Small intestine (tissue), 7 donors: ENCODE results near the gene OBSCN. TPM values are rescaled to one million over a fixed set of nuclear protein-coding genes. Genes with fewer than 3 reads are reported as not detected.

ENCODE experiments used
- DNase-seq, 2 donors: peaks; one replicate each; pipeline versions ENCODE4 v3.0.0 to v3.0.0-alpha.2; 2013
- FAIRE-seq: peaks from 2 replicates; lab custom pipeline; 2012; peaks lifted over from hg19 to GRCh38; lab: Jason Lieb, UNC
- H3K27ac ChIP-seq, 3 donors: one replicate each; pipeline ENCODE4 v1.5.1; 2013; ENCODE audit warnings: low read length in 2 of 3, mild to moderate bottlenecking in 2 of 3, control low read depth in 1 of 3, inconsistent platforms in 1 of 3, low read depth in 1 of 3, moderate library complexity in 1 of 3
- H3K27me3 ChIP-seq, 3 donors: one replicate each; pipeline ENCODE4 v1.6.1; 2013; ENCODE audit warnings: low read length in 3 of 3, inconsistent platforms in 1 of 3; ENCODE audit not compliant: control insufficient read depth in 3 of 3, insufficient read depth in 3 of 3
- H3K36me3 ChIP-seq, 3 donors: one replicate each; pipeline ENCODE4 v1.6.1; 2013; ENCODE audit warnings: low read length in 3 of 3, inconsistent platforms in 1 of 3, low read depth in 1 of 3, mild to moderate bottlenecking in 1 of 3, moderate library complexity in 1 of 3; ENCODE audit not compliant: control insufficient read depth in 3 of 3, insufficient read depth in 2 of 3
- H3K4me1 ChIP-seq, 3 donors: one replicate each; pipeline ENCODE4 v1.6.1; 2013; ENCODE audit warnings: low read length in 2 of 3, inconsistent platforms in 1 of 3, low read depth in 1 of 3, mild to moderate bottlenecking in 1 of 3, moderate library complexity in 1 of 3; ENCODE audit not compliant: control insufficient read depth in 3 of 3, insufficient read depth in 2 of 3
- H3K4me3 ChIP-seq, 3 donors: one replicate each; pipeline ENCODE4 v1.5.1; 2013; ENCODE audit warnings: low read length in 3 of 3, control low read depth in 1 of 3, inconsistent platforms in 1 of 3, low read depth in 1 of 3, mild to moderate bottlenecking in 1 of 3, moderate library complexity in 1 of 3
- H3K9me3 ChIP-seq, 2 donors: one replicate each; pipeline ENCODE4 v1.6.1; 2013; ENCODE audit warnings: low read depth in 1 of 2, low read length in 1 of 2; ENCODE audit not compliant: control insufficient read depth in 2 of 2, insufficient read depth in 1 of 2
- WGBS, 3 donors: extraction: QIAGEN DNeasy Blood & Tissue Kit; methylation state at CpG; one replicate each; pipeline ENCODE4 v1.1.7; 2013; 5-methylcytosine and 5-hydroxymethylcytosine counted together
- polyA plus RNA-seq, 4 donors: library from polyadenylated mRNA; stranded (reverse) in 3 of 4; unstranded in 1 of 4; fragments of 200-250 nt in 3 of 4; fragments of 120-200 nt in 1 of 4; gene quantifications; one replicate each; pipeline versions ENCODE4 v1.2.1 to v1.2.3, GENCODE V29; 2013
- donor health status: healthy with polysubstance abuse.
- donor health status: control.
- donor health status: control.
- donor health status: Bipolar disorder and iron deficiency.
- donor health status: healthy.

OBSCN gene
- polyA plus RNA-seq, 4 donors = 3.6 to 36.2 (median 5.7) TPM

GRCh38 chr1:228352677-228353481, 145.0 kb downstream of the OBSCN start:
- DNase-seq = no peak
- H3K4me3 ChIP-seq = no peak overlapping the region
- no peak for FAIRE-seq
- peaks cover 0 to 29% (median 0%) of the 10 kb centered on the region in 3 donors for H3K36me3 ChIP-seq
- no peaks in the 10 kb centered on the region for H3K9me3 ChIP-seq
- H3K27ac ChIP-seq = no peak overlapping the region
- peaks cover 0 to 9% (median 0%) of the 10 kb centered on the region in 3 donors for H3K4me1 ChIP-seq
- no peaks in the 10 kb centered on the region for H3K27me3 ChIP-seq
- 90 to 92% (median 92%) methylated on average over 22 to 29 of the region's 29 CpGs for WGBS, 3 donors

GRCh38 chr1:228353601-228354371, 145.9 kb downstream of the OBSCN start:
- peaks cover 0 to 32% (median 0%) of the 10 kb centered on the region in 3 donors for H3K36me3 ChIP-seq

GRCh38 chr1:228354390-228355320, 146.8 kb downstream of the OBSCN start:
- FAIRE-seq (no peak), DNase-seq (no peak)
- Histone ChIP-seq H3K27ac (no peak overlapping the region), H3K4me3 (no peak overlapping the region), H3K36me3 (peaks cover 0 to 32% (median 0%) of the 10 kb centered on the region in 3 donors), H3K9me3 (no peaks in the 10 kb centered on the region), H3K27me3 (no peaks in the 10 kb centered on the region), H3K4me1 (no peaks in the 10 kb centered on the region)
- WGBS, 3 donors = 82 to 87% (median 87%) methylated on average over 19 of the region's 19 CpGs

More at GRCh38 chr1:228353601-228354371, 145.9 kb downstream of the OBSCN start:
- FAIRE-seq (no peak), DNase-seq (no peak)
- Histone ChIP-seq H3K27ac (no peak overlapping the region), H3K9me3 (no peaks in the 10 kb centered on the region), H3K27me3 (no peaks in the 10 kb centered on the region), H3K4me3 (no peak overlapping the region), H3K4me1 (peaks cover 0 to 5% (median 0%) of the 10 kb centered on the region in 3 donors)
- WGBS, 3 donors = 87 to 89% (median 88%) methylated on average over 11 of the region's 11 CpGs

- Histone ChIP-seq H3K9me3 (no peaks in the 10 kb centered on the region), H3K27me3 (no peaks in the 10 kb centered on the region), H3K4me3 (no peak overlapping the region), H3K36me3 (peaks cover 0 to 26% (median 0%) of the 10 kb centered on the region in 3 donors), H3K27ac (no peak overlapping the region), H3K4me1 (no peaks in the 10 kb centered on the region)
- 79 to 85% (median 84%) methylated on average over 8 of the region's 8 CpGs for WGBS, 3 donors
- DNase-seq (no peak), FAIRE-seq (no peak)
These were observed 149.2 kb downstream of the OBSCN start for GRCh38 chr1:228356897-228357680.

- FAIRE-seq = no peak
- Histone ChIP-seq H3K4me1 (no peaks in the 10 kb centered on the region), H3K27ac (no peak overlapping the region), H3K9me3 (no peaks in the 10 kb centered on the region), H3K27me3 (no peaks in the 10 kb centered on the region), H3K36me3 (peaks cover 0 to 21% (median 0%) of the 10 kb centered on the region in 3 donors), H3K4me3 (no peak overlapping the region)
- 51 to 65% (median 61%) methylated on average over 4 of the region's 4 CpGs for WGBS, 3 donors
- no peak for DNase-seq
These were observed 150.4 kb downstream of the OBSCN start for GRCh38 chr1:228358039-228358763.

- no peaks in the 10 kb centered on the region for H3K4me1 ChIP-seq
- H3K4me3 ChIP-seq = no peak overlapping the region
- H3K36me3 ChIP-seq = peaks cover 0 to 23% (median 0%) of the 10 kb centered on the region in 3 donors
- DNase-seq (no peak), FAIRE-seq (no peak)
- 89 to 93% (median 91%) methylated on average over 19 of the region's 19 CpGs for WGBS, 3 donors
- H3K27me3 ChIP-seq = no peaks in the 10 kb centered on the region
- H3K27ac ChIP-seq = no peak overlapping the region
- H3K9me3 ChIP-seq = no peaks in the 10 kb centered on the region
These were observed 151.1 kb downstream of the OBSCN start for GRCh38 chr1:228358764-228359612.
